A549 (cell line): ENCODE measurements around the gene PIP5K1A. TPM values are rescaled to one million over a fixed set of nuclear protein-coding genes. Genes with fewer than 3 reads are reported as not detected.

Source experiments
- ATAC-seq, 2 experiments: fragments of 200-7000 bp in 1 of 2; fragments of >200 bp in 1 of 2; cut with Nextera tagmentation in 1 of 2; cut with Tn5 transposase in 1 of 2; 3 replicates each; pipeline versions ENCODE4 v1.8.0 to v1.9.1; 2018 to 2020; ENCODE audit warnings: mild to moderate bottlenecking in 1 of 2, moderate library complexity in 1 of 2
- CTCF ChIA-PET: fragments of 300-600 bp; sonication (Branson Sonifier 250); formaldehyde crosslinking; extraction: SDS; loops from one replicate; lab custom pipeline; 2021; ENCODE audit warnings: antibody characterized with exemption, inconsistent platforms; lab: Yijun Ruan, JAX
- POLR2A ChIA-PET: fragments of 350-600 bp; formaldehyde crosslinking; extraction: SDS; loops from one replicate; lab custom pipeline; 2021; ENCODE audit warnings: antibody characterized with exemption, inconsistent platforms; lab: Yijun Ruan, JAX
- DNase-seq, 2 experiments: peaks; one replicate each; pipeline versions ENCODE4 v3.0.0 to v3.0.0-alpha.2; 2011 to 2016; ENCODE audit warnings: low read depth in 1 of 2, low spot score in 1 of 2
- FAIRE-seq: peaks from 2 replicates; lab custom pipeline; 2011; peaks lifted over from hg19 to GRCh38; lab: Jason Lieb, UNC
- H3K27ac ChIP-seq, 2 experiments: fragments of >200 bp; sonication (Bioruptor Twin); formaldehyde crosslinking; 3 replicates each; pipeline ENCODE4 v1.5.1; 2016 to 2017
- H3K4me1 ChIP-seq: fragments of >200 bp; sonication (Bioruptor Twin); formaldehyde crosslinking; 3 replicates; pipeline ENCODE4 v1.6.1; 2016
- H3K4me2 ChIP-seq: fragments of >200 bp; sonication (Bioruptor Twin); formaldehyde crosslinking; 3 replicates; pipeline ENCODE4 v1.6.1; 2016
- H3K4me3 ChIP-seq: fragments of >200 bp; sonication (Bioruptor Twin); formaldehyde crosslinking; 3 replicates; pipeline ENCODE4 v1.5.1; 2016
- H3K9me3 ChIP-seq: fragments of >200 bp; sonication (Bioruptor Twin); formaldehyde crosslinking; 3 replicates; pipeline ENCODE4 v1.6.1; 2016
- CBX8 ChIP-seq: fragments of 200-600 bp; sonication (generic); IDR thresholded peaks from 2 replicates; pipeline ENCODE4 v1.6.1; 2016
- CHD4 ChIP-seq: fragments of 200-600 bp; sonication (generic); IDR thresholded peaks from 2 replicates; pipeline ENCODE4 v1.6.1; 2016; ENCODE audit warnings: antibody characterized with exemption, mild to moderate bottlenecking, borderline replicate concordance
- EP300 ChIP-seq, 2 experiments: fragments of >200 bp; sonication (Bioruptor Twin); formaldehyde crosslinking; IDR thresholded peaks; 2 replicates in 1 of 2; 3 replicates in 1 of 2; pipeline ENCODE4 v1.6.1; 2016 to 2017
- GATA3 ChIP-seq: IDR thresholded peaks from 2 replicates; pipeline ENCODE4 v1.6.1; 2012; ENCODE audit warnings: borderline replicate concordance
- HES2 ChIP-seq: fragments of >200 bp; sonication (Bioruptor Twin); formaldehyde crosslinking; IDR thresholded peaks from 2 replicates; pipeline ENCODE4 v1.6.1; 2016
- HEYL ChIP-seq: fragments of 250-450 bp; sonication (Bioruptor Pico); IDR thresholded peaks from 2 replicates; pipeline ENCODE4 v1.8.0; 2021; ENCODE audit warnings: mild to moderate bottlenecking, moderate library complexity
- HOXA7 ChIP-seq: fragments of 250-450 bp; sonication (Bioruptor Pico); IDR thresholded peaks from 2 replicates; pipeline ENCODE4 v1.5.0; 2020; ENCODE audit warnings: mild to moderate bottlenecking, moderate library complexity
- JUNB ChIP-seq: fragments of >200 bp; sonication (Bioruptor Twin); formaldehyde crosslinking; IDR thresholded peaks from 2 replicates; pipeline ENCODE4 v1.6.1; 2016
- KDM1A ChIP-seq: fragments of 200-600 bp; sonication (generic); IDR thresholded peaks from 2 replicates; pipeline ENCODE4 v1.6.1; 2016; ENCODE audit warnings: low read depth, mild to moderate bottlenecking
- MAFK ChIP-seq: fragments of 450-650 bp; IDR thresholded peaks from 2 replicates; pipeline ENCODE4 v1.6.1; 2014; ENCODE audit not compliant: partially characterized antibody
- MAX ChIP-seq: IDR thresholded peaks from 2 replicates; pipeline ENCODE4 v1.6.1; 2012
- MAZ ChIP-seq: fragments of 150-350 bp; IDR thresholded peaks from 2 replicates; pipeline ENCODE4 v1.6.1; 2014; ENCODE audit warnings: antibody characterized with exemption, low read depth, low read length, borderline replicate concordance
- MYC ChIP-seq: IDR thresholded peaks from 2 replicates; pipeline ENCODE4 v1.6.1; 2012; ENCODE audit warnings: mild to moderate bottlenecking, inconsistent platforms, low read length, improper control_type of control experiment, borderline replicate concordance
- NFE2L2 ChIP-seq: fragments of 150-350 bp; conservative IDR thresholded peaks from 2 replicates; pipeline ENCODE4 v1.6.1; 2014; ENCODE audit warnings: low read length
- NPAS2 ChIP-seq: fragments of 250-450 bp; sonication (Bioruptor Pico); IDR thresholded peaks from 2 replicates; pipeline ENCODE4 v1.8.0; 2022; ENCODE audit warnings: mild to moderate bottlenecking, moderate library complexity, borderline replicate concordance
- POLR2AphosphoS2 ChIP-seq: conservative IDR thresholded peaks from 2 replicates; pipeline ENCODE4 v1.6.1; 2012; ENCODE audit warnings: low read length, improper control_type of control experiment, inconsistent platforms
- RAD21 ChIP-seq, 2 experiments: fragments of >200 bp in 1 of 2; sonication (Bioruptor Twin) in 1 of 2; formaldehyde crosslinking in 1 of 2; IDR thresholded peaks in 1 of 2; conservative IDR thresholded peaks in 1 of 2; 2 replicates in 1 of 2; 3 replicates in 1 of 2; pipeline ENCODE4 v1.6.1; 2012 to 2018; ENCODE audit warnings: inconsistent platforms in 1 of 2
- RARB ChIP-seq: fragments of 250-450 bp; sonication (Bioruptor Pico); IDR thresholded peaks from 2 replicates; pipeline ENCODE4 v1.8.0; 2021; ENCODE audit warnings: mild to moderate bottlenecking, moderate library complexity
- REST ChIP-seq: fragments of 200-600 bp; sonication (generic); IDR thresholded peaks from 2 replicates; pipeline ENCODE4 v1.6.1; 2016; ENCODE audit warnings: antibody characterized with exemption, mild to moderate bottlenecking, moderate library complexity
- RFX5 ChIP-seq: fragments of 450-650 bp; IDR thresholded peaks from 2 replicates; pipeline ENCODE4 v1.7.1; 2014; ENCODE audit warnings: antibody characterized with exemption, mild to moderate bottlenecking, moderate library complexity
- SMC3 ChIP-seq: fragments of >200 bp; sonication (Bioruptor Twin); formaldehyde crosslinking; IDR thresholded peaks from 3 replicates; pipeline ENCODE4 v1.6.1; 2018; ENCODE audit warnings: inconsistent platforms
- SREBF2 ChIP-seq: fragments of 450-650 bp; IDR thresholded peaks from 2 replicates; pipeline ENCODE4 v1.6.1; 2014; ENCODE audit warnings: mild to moderate bottlenecking, moderate library complexity
- TFCP2L1 ChIP-seq: fragments of 250-450 bp; sonication (Bioruptor Pico); IDR thresholded peaks from 2 replicates; pipeline ENCODE4 v1.5.0; 2021; ENCODE audit warnings: mild to moderate bottlenecking
- ZC3H11A ChIP-seq: fragments of 450-650 bp; IDR thresholded peaks from 2 replicates; pipeline ENCODE4 v1.6.1; 2014; ENCODE audit warnings: antibody characterized with exemption, mild to moderate bottlenecking
- ZFP36 ChIP-seq: fragments of 450-650 bp; IDR thresholded peaks from 2 replicates; pipeline ENCODE4 v1.6.1; 2014; ENCODE audit warnings: borderline replicate concordance; ENCODE audit not compliant: partially characterized antibody
- ZNF302 ChIP-seq: fragments of 250-450 bp; sonication (Bioruptor Pico); IDR thresholded peaks from 2 replicates; pipeline ENCODE4 v1.9.0; 2021; ENCODE audit warnings: inconsistent platforms, mild to moderate bottlenecking, moderate library complexity
- ZSCAN20 ChIP-seq: fragments of 250-450 bp; sonication (Bioruptor Pico); IDR thresholded peaks from 2 replicates; pipeline ENCODE4 v1.8.0; 2022; ENCODE audit warnings: mild to moderate bottlenecking, moderate library complexity
- WGBS: methylation state at CpG from one replicate; pipeline ENCODE4 v1.1.6; 2017; ENCODE audit errors: missing lambda C conversion rate; 5-methylcytosine and 5-hydroxymethylcytosine counted together
- polyA plus RNA-seq, 4 experiments: library from polyadenylated mRNA; depleted of rRNA in 3 of 4; stranded (reverse); fragments of >200 nt; fragmentation: RNase III in 1 of 4; extraction: RNeasy Plus Mini Kit Qiagen cat#74134 plus additional on column Dnase treatment in 1 of 4; gene quantifications; 2 replicates in 3 of 4; 3 replicates in 1 of 4; pipeline ENCODE4 v1.2.3, GENCODE V29; 2011 to 2017
- TF ChIP-seq, protein P1 (sequence below): IDR thresholded peaks from 2 replicates; pipeline ENCODE4 v1.6.1; 2012; ENCODE audit warnings: low read depth, borderline replicate concordance

The PIP5K1A gene
- polyA plus RNA-seq, 2 of the 4 experiments (the other 2 are of a cell fraction): 50.0 to 129 TPM

DNA sequence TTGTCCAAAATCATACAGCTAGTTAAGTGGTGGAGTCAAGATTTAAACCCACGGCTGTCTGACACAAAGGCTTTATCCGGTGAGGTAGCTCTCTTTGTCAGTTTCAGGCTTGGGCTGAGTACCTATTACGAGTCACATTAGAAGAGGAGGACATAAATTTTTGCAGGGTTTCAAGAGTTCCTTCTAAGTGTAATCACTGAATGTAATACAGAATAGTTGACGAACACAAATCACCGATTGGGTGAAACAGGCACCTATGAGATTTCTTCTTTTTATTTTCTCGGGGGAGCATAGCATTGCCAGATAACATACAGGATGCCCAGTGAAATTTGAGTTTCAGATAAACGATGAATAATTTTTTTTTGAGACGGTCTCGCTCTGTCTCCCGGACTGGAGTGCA lies 57.0 kb downstream of the PIP5K1A start:
- peak overlapping the region; percentile 90 for H3K4me2 ChIP-seq
- 23% methylated on average over 10 of the region's 10 CpGs for WGBS
- ChIA-PET CTCF (interaction anchor here (1.3 to 3.7 kb wide), 4 partner anchors 26 to 85 kb away, joined by 4 to 18 read pairs (median 4); no protein-coding TSS in a partner anchor), POLR2A (interaction anchor here (1.1 to 1.7 kb wide), 4 partner anchors 26 to 115 kb away, joined by 3 to 18 read pairs (median 6); partner anchors contain the start of genes VPS72 and ZNF687)
- peaks cover 6% of the 10 kb centered on the region; the same call in 1 of the 3 replicates for H3K4me1 ChIP-seq
- peak overlapping the region; percentile 93 to 95 for H3K27ac ChIP-seq
- FAIRE-seq (no peak), DNase-seq (peak in 1 of 2 experiments; percentile 12), ATAC-seq (no peak)
- no peaks in the 10 kb centered on the region for H3K9me3 ChIP-seq
- TF ChIP-seq HOXA7 (CRISPR knock-in tag) (no peak), ZSCAN20 (CRISPR knock-in tag) (no peak), NPAS2 (CRISPR knock-in tag) (no peak), MAX (no peak), POLR2AphosphoS2 (no peak), JUNB (no peak), HES2 (no peak), ZC3H11A (no peak), MAZ (no peak), MYC (no peak), CBX8 (no peak), EP300 (IDR thresholded peaks at IDR 0.05) (no peak)
- TF ChIP-seq, protein P1, sequence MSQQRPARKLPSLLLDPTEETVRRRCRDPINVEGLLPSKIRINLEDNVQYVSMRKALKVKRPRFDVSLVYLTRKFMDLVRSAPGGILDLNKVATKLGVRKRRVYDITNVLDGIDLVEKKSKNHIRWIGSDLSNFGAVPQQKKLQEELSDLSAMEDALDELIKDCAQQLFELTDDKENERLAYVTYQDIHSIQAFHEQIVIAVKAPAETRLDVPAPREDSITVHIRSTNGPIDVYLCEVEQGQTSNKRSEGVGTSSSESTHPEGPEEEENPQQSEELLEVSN: no peak
- H3K4me3 ChIP-seq: peak overlapping the region; percentile 77

DNA sequence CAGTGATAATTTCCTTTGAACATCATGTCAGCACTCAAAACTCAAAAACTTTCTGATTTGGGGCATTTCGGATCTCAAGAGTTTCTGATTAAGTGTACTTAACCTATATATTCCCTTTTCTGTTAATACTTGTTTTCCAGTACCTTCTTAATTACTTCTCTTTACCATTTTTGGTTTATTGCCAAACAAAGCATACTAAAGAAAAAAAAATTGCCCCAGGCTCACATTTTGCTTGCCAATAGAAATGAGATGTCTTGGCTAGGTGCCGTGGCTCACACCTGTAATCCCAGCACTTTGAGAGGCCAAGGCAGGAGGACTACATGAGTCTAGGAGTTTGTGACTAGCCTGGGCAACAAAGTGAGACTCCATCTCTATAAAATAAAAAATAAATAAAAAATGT lies 61.0 kb downstream of the PIP5K1A start:
- WGBS: 94% methylated on average over 2 of the region's 2 CpGs
- peaks cover 6% of the 10 kb centered on the region; the same call in 1 of the 3 replicates for H3K4me1 ChIP-seq
- H3K4me2 ChIP-seq: no peak overlapping the region
- no peak for ATAC-seq
- DNase-seq: no peak
- no peak overlapping the region for H3K4me3 ChIP-seq
- POLR2A ChIA-PET: no interaction called here
- TF ChIP-seq KDM1A: no peak
- no peak for TF ChIP-seq ZFP36
- no peak for TF ChIP-seq MAFK
- H3K27ac ChIP-seq: no peak overlapping the region
- FAIRE-seq: no peak
- no peaks in the 10 kb centered on the region for H3K9me3 ChIP-seq
- CTCF ChIA-PET: interaction anchor here (1.2 kb wide), 1 partner anchor 9 kb away, joined by 4 read pairs; no protein-coding TSS in a partner anchor

DNA sequence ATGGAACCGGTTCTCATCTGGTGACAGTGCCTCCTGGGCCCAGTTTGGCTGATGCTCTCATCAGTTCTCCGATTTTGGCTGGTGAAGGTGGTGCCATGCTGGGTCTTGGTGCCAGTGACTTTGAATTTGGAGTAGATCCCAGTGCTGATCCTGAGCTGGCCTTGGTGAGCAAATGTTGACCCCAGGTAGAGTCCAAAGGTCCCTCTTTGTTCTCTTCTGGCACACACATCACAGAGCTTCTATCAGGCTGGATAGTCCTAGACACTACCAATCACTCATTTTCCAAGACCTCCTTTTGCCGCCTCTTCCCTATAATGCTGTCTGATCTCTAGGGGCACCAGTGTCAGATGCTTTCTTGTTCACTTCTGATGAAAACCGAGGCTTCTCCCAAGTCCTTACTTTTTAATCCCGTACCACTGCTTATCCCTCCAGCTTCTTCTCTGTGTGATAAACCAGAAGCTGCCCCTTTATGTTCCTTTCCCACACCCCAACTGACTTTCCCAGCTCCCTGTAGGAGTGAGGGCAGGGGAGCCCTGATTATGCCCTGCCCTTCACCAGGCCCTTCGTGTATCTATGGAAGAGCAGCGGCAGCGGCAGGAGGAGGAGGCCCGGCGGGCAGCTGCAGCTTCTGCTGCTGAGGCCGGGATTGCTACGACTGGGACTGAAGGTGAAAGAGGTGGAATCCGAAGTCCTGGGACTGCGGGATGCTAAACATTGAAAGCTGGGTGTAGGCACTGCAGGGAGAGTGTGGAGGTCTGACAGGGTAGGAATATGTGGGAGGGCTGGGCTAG lies 67.3 kb downstream of the PIP5K1A start:
- H3K27ac ChIP-seq: no peak overlapping the region
- H3K4me3 ChIP-seq: no peak overlapping the region
- DNase-seq (no peak), ATAC-seq (no peak; a peak in 1 of 6 replicates), FAIRE-seq (no peak)
- CTCF ChIA-PET: interaction anchor here (1.5 to 2.5 kb wide), 2 partner anchors 13 to 75 kb away, joined by 3 to 9 read pairs; no protein-coding TSS in a partner anchor
- H3K4me2 ChIP-seq: no peak overlapping the region
- POLR2A ChIA-PET: interaction anchor here (1.5 kb wide), 1 partner anchor 11 kb away, joined by 4 read pairs; the partner anchor contains the start of gene PSMD4
- no peaks in the 10 kb centered on the region for H3K9me3 ChIP-seq
- WGBS: 92% methylated on average over 14 of the region's 14 CpGs
- no peaks in the 10 kb centered on the region for H3K4me1 ChIP-seq
- TF ChIP-seq JUNB (no peak), CHD4 (no peak), NFE2L2 (no peak), SREBF2 (no peak), MYC (no peak), GATA3 (no peak), MAFK (no peak), REST (no peak), SMC3 (no peak), HEYL (CRISPR knock-in tag) (no peak), ZSCAN20 (CRISPR knock-in tag) (no peak), MAX (no peak), RARB (CRISPR knock-in tag) (no peak), RAD21 (conservative IDR thresholded peaks at IDR 0.05 in 1 of 2, IDR thresholded peaks at IDR 0.05 in 1 of 2) (no peak), ZNF302 (no peak), MAZ (no peak), TFCP2L1 (CRISPR knock-in tag) (no peak), EP300 (IDR thresholded peaks at IDR 0.05) (no peak), RFX5 (no peak)
